ENCODE measurements around the gene PLCH2. TPM values are rescaled to one million over a fixed set of nuclear protein-coding genes. Genes with fewer than 3 reads are reported as not detected.

The PLCH2 gene
- total RNA-seq, 1 donor: 0.81 TPM

DNA sequence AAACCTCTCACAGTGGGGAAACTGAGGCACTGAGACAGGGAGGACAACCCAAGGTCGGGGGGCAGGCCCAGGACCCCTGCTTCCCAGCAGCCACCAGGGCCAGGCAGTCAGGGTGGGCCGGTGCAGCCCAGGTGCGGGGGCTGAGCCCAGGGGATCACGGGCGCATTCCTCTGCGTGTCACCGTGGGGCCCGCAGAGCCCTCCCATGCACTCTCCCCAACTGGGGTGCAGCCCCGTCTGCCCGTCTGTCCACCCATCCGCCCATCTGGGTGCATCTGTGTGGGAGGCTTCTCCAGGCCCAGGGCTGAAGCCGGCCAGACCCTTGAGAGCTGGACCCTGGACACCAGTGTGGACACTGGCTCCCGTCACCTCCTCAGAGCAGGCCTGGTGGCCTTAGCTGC is 2.9 kb upstream of the PLCH2 start:
- TF ChIP-seq, protein P1, sequence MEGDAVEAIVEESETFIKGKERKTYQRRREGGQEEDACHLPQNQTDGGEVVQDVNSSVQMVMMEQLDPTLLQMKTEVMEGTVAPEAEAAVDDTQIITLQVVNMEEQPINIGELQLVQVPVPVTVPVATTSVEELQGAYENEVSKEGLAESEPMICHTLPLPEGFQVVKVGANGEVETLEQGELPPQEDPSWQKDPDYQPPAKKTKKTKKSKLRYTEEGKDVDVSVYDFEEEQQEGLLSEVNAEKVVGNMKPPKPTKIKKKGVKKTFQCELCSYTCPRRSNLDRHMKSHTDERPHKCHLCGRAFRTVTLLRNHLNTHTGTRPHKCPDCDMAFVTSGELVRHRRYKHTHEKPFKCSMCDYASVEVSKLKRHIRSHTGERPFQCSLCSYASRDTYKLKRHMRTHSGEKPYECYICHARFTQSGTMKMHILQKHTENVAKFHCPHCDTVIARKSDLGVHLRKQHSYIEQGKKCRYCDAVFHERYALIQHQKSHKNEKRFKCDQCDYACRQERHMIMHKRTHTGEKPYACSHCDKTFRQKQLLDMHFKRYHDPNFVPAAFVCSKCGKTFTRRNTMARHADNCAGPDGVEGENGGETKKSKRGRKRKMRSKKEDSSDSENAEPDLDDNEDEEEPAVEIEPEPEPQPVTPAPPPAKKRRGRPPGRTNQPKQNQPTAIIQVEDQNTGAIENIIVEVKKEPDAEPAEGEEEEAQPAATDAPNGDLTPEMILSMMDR (IDR thresholded peaks at IDR 0.05; ENCODE audit: insufficient read depth, low read length): no peak
- no peak overlapping the region for H3K4me3 ChIP-seq (ENCODE audit: low read depth, low read length)
- DNase-seq (ENCODE audit: low read depth): no peak

DNA sequence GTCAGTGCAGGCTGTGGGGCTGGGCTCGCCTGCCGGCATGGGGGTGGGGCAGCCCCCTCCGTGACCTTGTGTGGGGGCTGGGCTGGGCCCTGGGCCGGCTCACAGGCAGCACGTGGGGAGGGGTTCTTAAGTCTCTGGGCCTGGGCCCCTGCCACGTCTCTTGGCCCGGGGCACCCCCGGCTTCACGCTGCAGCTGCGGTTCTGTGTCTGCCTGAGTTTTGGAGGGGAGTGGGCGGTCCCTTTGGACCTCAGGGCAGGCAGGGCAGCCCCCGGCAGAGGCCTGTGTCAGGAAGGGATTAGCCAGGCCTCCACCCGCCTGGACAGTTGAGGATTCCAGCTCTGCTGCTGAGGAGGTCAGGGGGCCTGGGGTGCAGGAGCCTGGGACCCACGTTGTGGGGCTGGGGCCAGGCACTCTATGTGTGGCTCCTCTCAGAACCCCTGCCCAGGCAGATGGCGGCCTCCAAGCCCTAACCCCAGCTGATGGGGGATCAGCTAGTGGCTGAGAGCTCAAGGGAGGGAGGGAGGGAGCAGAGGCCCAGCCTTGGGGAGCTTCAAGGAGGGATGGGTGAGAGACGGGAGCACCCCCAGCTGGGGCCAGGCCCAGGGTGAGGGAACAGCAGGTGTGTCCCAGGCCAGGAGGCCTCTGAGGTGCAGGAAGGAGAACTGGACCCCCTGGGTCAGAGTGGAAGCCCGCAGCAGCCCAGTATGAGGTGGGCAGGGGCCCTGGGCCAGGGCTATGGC is 1.8 kb upstream of the PLCH2 start:
- H3K4me3 ChIP-seq (ENCODE audit: low read depth, low read length): no peak overlapping the region
- no peak for DNase-seq (ENCODE audit: low read depth)
- TF ChIP-seq, protein P1 (IDR thresholded peaks at IDR 0.05; ENCODE audit: insufficient read depth, low read length): no peak

DNA sequence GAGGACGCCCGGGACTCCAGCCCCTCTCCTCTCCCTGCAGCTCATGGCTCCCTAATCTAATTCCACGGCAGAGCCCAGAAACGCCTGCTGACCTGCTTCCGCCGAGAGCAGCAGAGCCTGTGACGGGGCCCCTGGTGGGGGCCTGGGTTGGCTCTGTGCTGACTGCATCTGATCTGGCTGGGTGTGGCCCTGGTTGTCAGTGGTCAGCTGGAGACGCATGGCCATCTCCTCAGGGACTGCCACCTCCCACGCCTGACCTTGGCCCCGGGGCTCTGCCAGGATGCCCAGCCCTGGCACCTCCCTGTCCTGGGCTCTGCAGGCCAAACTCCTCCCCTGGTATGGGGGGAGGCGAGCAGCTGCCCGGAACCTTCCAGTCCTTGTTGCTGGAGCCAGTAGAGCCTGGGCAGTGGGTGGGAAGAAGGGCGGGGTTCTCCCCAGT is 1.1 kb upstream of the PLCH2 start:
- DNase-seq (ENCODE audit: low read depth): peak; percentile 1
- TF ChIP-seq, protein P1 (IDR thresholded peaks at IDR 0.05; ENCODE audit: insufficient read depth, low read length): no peak
- no peak overlapping the region for H3K4me3 ChIP-seq (ENCODE audit: low read depth, low read length)

DNA sequence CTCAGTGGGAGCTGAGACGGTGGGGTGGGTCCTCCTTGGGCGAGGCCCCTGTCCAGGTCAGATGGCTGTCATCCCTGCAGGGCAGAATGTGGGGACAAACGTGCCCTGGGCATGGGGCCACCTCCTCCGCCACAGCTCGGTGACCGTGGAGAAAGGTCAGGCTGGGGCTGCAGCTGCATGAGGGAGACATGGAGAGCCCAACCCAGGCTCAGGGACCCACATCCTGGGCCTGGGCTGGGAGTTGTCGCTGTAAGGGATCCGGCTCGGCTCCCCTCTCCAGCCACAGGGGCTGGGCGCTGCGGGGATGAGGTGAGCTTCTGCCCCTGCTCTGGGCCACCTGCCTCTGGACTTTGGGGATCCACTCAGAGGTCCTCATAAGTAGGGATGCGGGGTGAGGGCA is 518 bp upstream of the PLCH2 start:
- H3K4me3 ChIP-seq (ENCODE audit: low read depth, low read length): no peak overlapping the region
- DNase-seq (ENCODE audit: low read depth): no peak
- TF ChIP-seq, protein P1 (IDR thresholded peaks at IDR 0.05; ENCODE audit: insufficient read depth, low read length): no peak

DNA sequence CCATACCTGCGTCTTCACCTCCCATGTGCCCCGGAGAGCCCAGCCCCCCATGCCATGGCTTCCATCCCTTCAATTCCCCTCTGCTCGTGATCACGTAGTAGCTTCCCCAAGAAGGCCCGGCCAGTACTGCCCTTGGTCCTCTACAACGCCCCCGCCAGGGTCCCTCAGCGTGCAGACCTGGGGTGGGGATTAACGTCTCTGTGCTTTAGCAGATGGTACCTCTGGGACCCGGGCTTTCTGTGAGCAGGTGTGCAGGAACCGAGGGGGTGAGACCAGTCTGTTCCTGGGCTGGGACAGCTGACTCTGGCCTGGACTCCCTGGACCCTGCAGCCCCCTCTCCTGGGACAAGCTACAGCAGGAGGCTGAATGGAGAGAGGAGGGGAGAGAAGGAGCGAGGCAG is 1.2 kb downstream of the PLCH2 start:
- H3K4me3 ChIP-seq (ENCODE audit: low read depth, low read length): no peak overlapping the region
- TF ChIP-seq, protein P1 (IDR thresholded peaks at IDR 0.05; ENCODE audit: insufficient read depth, low read length): no peak
- no peak for DNase-seq (ENCODE audit: low read depth)

DNA sequence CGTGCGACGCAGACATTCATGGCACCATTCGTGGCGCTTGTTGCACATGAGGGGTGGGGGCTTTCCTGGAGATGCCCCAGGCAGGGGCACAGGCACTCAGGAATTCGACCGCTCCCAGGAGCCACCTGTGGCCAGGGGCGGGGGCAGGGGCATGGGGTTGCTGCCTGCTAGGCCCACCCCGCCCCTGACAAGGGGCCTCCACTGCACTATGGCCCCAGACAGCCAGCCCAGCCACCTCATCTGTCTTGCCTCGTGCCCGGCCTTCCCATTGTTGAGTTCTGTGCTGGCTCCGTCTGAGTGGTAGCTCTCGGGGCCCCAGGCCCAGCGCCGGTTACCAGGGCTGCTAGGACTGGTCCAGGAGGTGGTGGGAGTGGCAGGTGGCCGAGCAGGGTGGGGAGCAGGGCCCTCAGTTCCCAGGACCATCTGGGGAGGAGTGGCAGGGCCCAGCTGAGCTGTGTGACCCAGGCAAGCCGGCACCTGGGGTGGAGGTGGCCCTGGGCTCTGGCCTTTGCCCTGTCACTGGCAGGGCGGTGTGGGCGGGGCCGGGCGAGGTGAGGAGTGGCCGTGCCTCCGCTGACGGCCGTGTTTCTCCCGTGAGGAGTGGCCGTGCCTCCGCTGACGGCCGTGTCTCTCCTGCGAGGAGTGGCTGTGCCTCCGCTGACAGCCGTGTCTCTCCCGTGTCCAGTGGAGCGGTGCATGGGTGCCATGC is 1.9 kb downstream of the PLCH2 start:
- DNase-seq (ENCODE audit: low read depth): no peak
- TF ChIP-seq, protein P1 (IDR thresholded peaks at IDR 0.05; ENCODE audit: insufficient read depth, low read length): no peak
- H3K4me3 ChIP-seq (ENCODE audit: low read depth, low read length): no peak overlapping the region

Measured in fibroblast of the aortic adventitia (primary cell).